ENCODE data around the gene CCDC141.
"Not testable (repeated sequence)": the region's sequence is repeated elsewhere in the genome, so short reads cannot be mapped to it uniquely, and the experiment has no call there.

The CCDC141 gene

GRCh38 chr2:179031731-179032408 is 18.1 kb downstream of the CCDC141 start:
- no peak for DNase-seq

- DNase-seq: no peak
Observed at GRCh38 chr2:179024445-179024844, 25.5 kb downstream of the CCDC141 start.

- DNase-seq: no peak
Observed at GRCh38 chr2:179022685-179023084, 27.3 kb downstream of the CCDC141 start.

GRCh38 chr2:179021258-179021657 is 28.7 kb downstream of the CCDC141 start:
- DNase-seq: no peak

GRCh38 chr2:179020156-179020750 is 29.7 kb downstream of the CCDC141 start:
- peak; percentile 56 to 69 for DNase-seq

- no peak for DNase-seq
Observed at GRCh38 chr2:179019260-179019659, 30.7 kb downstream of the CCDC141 start.

GRCh38 chr2:179017773-179018357 is 32.1 kb downstream of the CCDC141 start:
- no peak for DNase-seq

- DNase-seq: not testable (repeated sequence)
Observed at GRCh38 chr2:179014189-179014588, 35.7 kb downstream of the CCDC141 start.

GRCh38 chr2:179005976-179006375 is 44.0 kb downstream of the CCDC141 start:
- DNase-seq: no peak

- DNase-seq: no peak
Observed at GRCh38 chr2:178999476-178999875, 50.5 kb downstream of the CCDC141 start.

- no peak for DNase-seq
Observed at GRCh38 chr2:178998539-178998938, 51.4 kb downstream of the CCDC141 start.

- no peak for DNase-seq
Observed at GRCh38 chr2:178997477-178997876, 52.5 kb downstream of the CCDC141 start.

GRCh38 chr2:178997067-178997466 is 52.9 kb downstream of the CCDC141 start:
- no peak for DNase-seq

- DNase-seq: no peak
Observed at GRCh38 chr2:178994264-178994663, 55.7 kb downstream of the CCDC141 start.

- no peak for DNase-seq
Observed at GRCh38 chr2:178993788-178994187, 56.1 kb downstream of the CCDC141 start.

- DNase-seq: peak; percentile 21 to 31
Observed at GRCh38 chr2:178992719-178993118, 57.2 kb downstream of the CCDC141 start.

- DNase-seq: no peak
Observed at GRCh38 chr2:178990533-178991241, 59.2 kb downstream of the CCDC141 start.

- DNase-seq: not testable (repeated sequence)
Observed at GRCh38 chr2:178989424-178989823, 60.5 kb downstream of the CCDC141 start.

GRCh38 chr2:178982652-178983051 is 67.3 kb downstream of the CCDC141 start:
- DNase-seq: not testable (repeated sequence)

GRCh38 chr2:178980815-178981214 is 69.1 kb downstream of the CCDC141 start:
- DNase-seq: no peak

GRCh38 chr2:178978667-178979066 is 71.3 kb downstream of the CCDC141 start:
- DNase-seq: no peak

- no peak for DNase-seq
Observed at GRCh38 chr2:178976351-178976750, 73.6 kb downstream of the CCDC141 start.

GRCh38 chr2:178962805-178963433 is 87.0 kb downstream of the CCDC141 start:
- DNase-seq: no peak
